Neural progenitor cell (in vitro differentiated cells): Measurements from ENCODE around the gene CD4.

Experiments used
- CTCF ChIP-seq: fragments of 200-600 bp; sonication (generic); IDR thresholded peaks from 2 replicates; pipeline ENCODE4 v1.5.1; 2017; ENCODE audit warnings: antibody characterized with exemption, mild to moderate bottlenecking
- EZH2 ChIP-seq: fragments of 200-600 bp; sonication (generic); IDR thresholded peaks from 2 replicates; pipeline ENCODE4 v1.6.1; 2017; ENCODE audit warnings: antibody characterized with exemption, mild to moderate bottlenecking, moderate library complexity

DNA sequence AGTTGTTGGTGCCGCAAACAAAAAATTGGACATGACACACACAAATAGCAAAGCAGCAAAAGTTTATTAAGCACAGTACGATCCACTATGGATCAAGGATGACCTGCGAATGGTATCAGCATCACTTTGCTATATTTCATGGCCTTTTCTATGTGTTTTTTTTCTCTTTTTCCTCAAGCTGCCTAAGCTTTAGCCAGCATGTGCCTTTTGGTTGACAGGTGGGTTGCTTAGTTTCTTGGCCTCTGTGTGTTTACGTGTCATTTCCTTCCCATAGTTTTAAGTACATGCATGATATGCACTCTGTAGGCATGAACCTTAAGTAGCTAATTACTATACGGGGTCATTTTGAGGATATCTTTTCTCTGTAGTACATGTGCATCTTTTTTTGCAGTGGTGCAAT, 9.8 kb downstream of the CD4 start:
- no peak for TF ChIP-seq CTCF
- TF ChIP-seq EZH2 = no peak
